ENCODE measurements around the gene MIEF2.

The MIEF2 gene

GRCh38 chr17:18263885-18264682 is 3.6 kb downstream of the MIEF2 start:
- no peak for TF ChIP-seq CTCF (IDR thresholded peaks at IDR 0.05; ENCODE audit: borderline replicate concordance, control extremely low read depth, extremely low read depth, insufficient read depth, missing control alignments)
- in situ Hi-C loops (cut with MboI; ENCODE audit: low sequenced_read_pairs, unreplicated experiment): no loop called here
- DNase-seq (ENCODE audit: low spot score): no peak

- DNase-seq (ENCODE audit: low spot score): no peak
- in situ Hi-C loops (cut with MboI; ENCODE audit: low sequenced_read_pairs, unreplicated experiment): no loop called here
- TF ChIP-seq CTCF (IDR thresholded peaks at IDR 0.05; ENCODE audit: borderline replicate concordance, control extremely low read depth, extremely low read depth, insufficient read depth, missing control alignments): no peak
These were observed 6.9 kb downstream of the MIEF2 start for GRCh38 chr17:18267366-18267765.

GRCh38 chr17:18267927-18268711 is 7.7 kb downstream of the MIEF2 start:
- no peak for TF ChIP-seq CTCF (IDR thresholded peaks at IDR 0.05; ENCODE audit: borderline replicate concordance, control extremely low read depth, extremely low read depth, insufficient read depth, missing control alignments)
- in situ Hi-C loops (cut with MboI; ENCODE audit: low sequenced_read_pairs, unreplicated experiment): no loop called here
- DNase-seq (ENCODE audit: low spot score): no peak

GRCh38 chr17:18270046-18270931 is 9.8 kb downstream of the MIEF2 start:
- in situ Hi-C loops (cut with MboI; ENCODE audit: low sequenced_read_pairs, unreplicated experiment): no loop called here
- no peak for TF ChIP-seq CTCF (IDR thresholded peaks at IDR 0.05; ENCODE audit: borderline replicate concordance, control extremely low read depth, extremely low read depth, insufficient read depth, missing control alignments)
- no peak for DNase-seq (ENCODE audit: low spot score)

- in situ Hi-C loops (cut with MboI; ENCODE audit: low sequenced_read_pairs, unreplicated experiment): no loop called here
- no peak for TF ChIP-seq CTCF (IDR thresholded peaks at IDR 0.05; ENCODE audit: borderline replicate concordance, control extremely low read depth, extremely low read depth, insufficient read depth, missing control alignments)
- DNase-seq (ENCODE audit: low spot score): no peak
These were observed 16.6 kb downstream of the MIEF2 start for GRCh38 chr17:18277076-18277475.

GRCh38 chr17:18278867-18279266 is 18.4 kb downstream of the MIEF2 start:
- in situ Hi-C loops (cut with MboI; ENCODE audit: low sequenced_read_pairs, unreplicated experiment): no loop called here
- no peak for TF ChIP-seq CTCF (IDR thresholded peaks at IDR 0.05; ENCODE audit: borderline replicate concordance, control extremely low read depth, extremely low read depth, insufficient read depth, missing control alignments)
- DNase-seq (ENCODE audit: low spot score): no peak
